K562 (cell line): ENCODE results near the gene RNF152.

Experiments
- BDP1 ChIP-seq: IDR thresholded peaks from 3 replicates; pipeline ENCODE4 v1.6.1; 2011; ENCODE audit not compliant: insufficient read length, insufficient read depth
- PCBP1 ChIP-seq: fragments of 200-400 bp; formaldehyde crosslinking; IDR thresholded peaks from 2 replicates; pipeline ENCODE4 v1.6.1; 2018; ENCODE audit warnings: mild to moderate bottlenecking, low read depth, low read length; ENCODE audit not compliant: poor library complexity, severe bottlenecking
- POLR2A ChIP-seq: fragments of 450-650 bp; conservative IDR thresholded peaks from 2 replicates; pipeline ENCODE4 v1.6.1; 2016
- POLR2AphosphoS5 ChIP-seq: IDR thresholded peaks from 2 replicates; pipeline ENCODE4 v1.6.1; 2011; ENCODE audit warnings: mild to moderate bottlenecking, low read depth, low read length, moderate library complexity; ENCODE audit not compliant: control insufficient read depth, insufficient read depth
- PTBP1 ChIP-seq: fragments of 200-400 bp; formaldehyde crosslinking; IDR thresholded peaks from 2 replicates; pipeline ENCODE4 v1.6.1; 2017; ENCODE audit warnings: low read depth, low read length
- SPI1 ChIP-seq: IDR thresholded peaks from 2 replicates; pipeline ENCODE4 v1.6.1; 2011; ENCODE audit warnings: low read depth, low read length, control low read depth, borderline replicate concordance
- ZNF124 ChIP-seq: sonication (generic); formaldehyde crosslinking; IDR thresholded peaks from 2 replicates; pipeline ENCODE4 v1.8.1; 2022; ENCODE audit warnings: missing genetic modification reagents
- TF ChIP-seq, protein P1 (sequence below): fragments of 450-650 bp; formaldehyde crosslinking; IDR thresholded peaks from 2 replicates; pipeline ENCODE4 v1.4.0; 2020; ENCODE audit warnings: mild to moderate bottlenecking, mixed read lengths
- TF ChIP-seq, protein P2 (sequence below): fragments of 200-600 bp; sonication (generic); IDR thresholded peaks from one replicate; pipeline ENCODE4 v1.6.1; 2012; ENCODE audit warnings: mild to moderate bottlenecking, low read depth, low read length, inconsistent platforms
- TF ChIP-seq, protein P3 (sequence below): fragments of 250-450 bp; sonication (Bioruptor Pico); IDR thresholded peaks from 2 replicates; pipeline ENCODE4 v1.5.0; 2021
- TF ChIP-seq, protein P4 (sequence below), 3 experiments: IDR thresholded peaks in 2 of 3; conservative IDR thresholded peaks in 1 of 3; 2 replicates each; pipeline ENCODE4 v1.5.1; 2011 to 2012; ENCODE audit warnings: low read length in 3 of 3, mild to moderate bottlenecking in 3 of 3, control low read depth in 2 of 3, improper control_type of control experiment in 1 of 3, inconsistent platforms in 1 of 3, low read depth in 1 of 3, mixed read lengths in 1 of 3, moderate library complexity in 1 of 3; ENCODE audit not compliant: insufficient read depth in 2 of 3

DNA sequence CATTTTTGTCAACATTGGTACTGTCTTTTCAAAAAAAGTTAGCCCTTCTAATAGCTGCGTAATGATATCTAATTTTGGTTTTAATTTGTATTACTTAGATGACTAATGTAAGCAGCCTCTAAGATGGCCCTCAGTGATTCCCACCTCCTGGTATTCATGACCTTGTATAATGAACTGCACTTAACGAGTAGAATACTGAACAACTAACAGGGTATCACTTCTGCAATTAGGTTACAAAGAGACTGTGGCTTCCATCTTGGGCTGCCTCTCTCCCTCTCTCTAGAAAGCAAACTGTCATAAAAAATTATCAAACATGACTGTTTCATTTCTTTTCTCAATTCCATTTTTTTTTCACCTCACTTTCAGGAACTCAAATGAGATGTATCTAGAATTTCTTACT, 120.9 kb downstream of the RNF152 start:
- TF ChIP-seq, protein P1, sequence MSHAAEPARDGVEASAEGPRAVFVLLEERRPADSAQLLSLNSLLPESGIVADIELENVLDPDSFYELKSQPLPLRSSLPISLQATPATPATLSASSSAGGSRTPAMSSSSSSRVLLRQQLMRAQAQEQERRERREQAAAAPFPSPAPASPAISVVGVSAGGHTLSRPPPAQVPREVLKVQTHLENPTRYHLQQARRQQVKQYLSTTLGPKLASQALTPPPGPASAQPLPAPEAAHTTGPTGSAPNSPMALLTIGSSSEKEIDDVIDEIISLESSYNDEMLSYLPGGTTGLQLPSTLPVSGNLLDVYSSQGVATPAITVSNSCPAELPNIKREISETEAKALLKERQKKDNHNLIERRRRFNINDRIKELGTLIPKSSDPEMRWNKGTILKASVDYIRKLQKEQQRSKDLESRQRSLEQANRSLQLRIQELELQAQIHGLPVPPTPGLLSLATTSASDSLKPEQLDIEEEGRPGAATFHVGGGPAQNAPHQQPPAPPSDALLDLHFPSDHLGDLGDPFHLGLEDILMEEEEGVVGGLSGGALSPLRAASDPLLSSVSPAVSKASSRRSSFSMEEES (CRISPR knock-in tag), result no peak
- no peak for TF ChIP-seq SPI1
- no peak for TF ChIP-seq ZNF124
- no peak for TF ChIP-seq PCBP1
- no peak for TF ChIP-seq POLR2A
- TF ChIP-seq, protein P2, sequence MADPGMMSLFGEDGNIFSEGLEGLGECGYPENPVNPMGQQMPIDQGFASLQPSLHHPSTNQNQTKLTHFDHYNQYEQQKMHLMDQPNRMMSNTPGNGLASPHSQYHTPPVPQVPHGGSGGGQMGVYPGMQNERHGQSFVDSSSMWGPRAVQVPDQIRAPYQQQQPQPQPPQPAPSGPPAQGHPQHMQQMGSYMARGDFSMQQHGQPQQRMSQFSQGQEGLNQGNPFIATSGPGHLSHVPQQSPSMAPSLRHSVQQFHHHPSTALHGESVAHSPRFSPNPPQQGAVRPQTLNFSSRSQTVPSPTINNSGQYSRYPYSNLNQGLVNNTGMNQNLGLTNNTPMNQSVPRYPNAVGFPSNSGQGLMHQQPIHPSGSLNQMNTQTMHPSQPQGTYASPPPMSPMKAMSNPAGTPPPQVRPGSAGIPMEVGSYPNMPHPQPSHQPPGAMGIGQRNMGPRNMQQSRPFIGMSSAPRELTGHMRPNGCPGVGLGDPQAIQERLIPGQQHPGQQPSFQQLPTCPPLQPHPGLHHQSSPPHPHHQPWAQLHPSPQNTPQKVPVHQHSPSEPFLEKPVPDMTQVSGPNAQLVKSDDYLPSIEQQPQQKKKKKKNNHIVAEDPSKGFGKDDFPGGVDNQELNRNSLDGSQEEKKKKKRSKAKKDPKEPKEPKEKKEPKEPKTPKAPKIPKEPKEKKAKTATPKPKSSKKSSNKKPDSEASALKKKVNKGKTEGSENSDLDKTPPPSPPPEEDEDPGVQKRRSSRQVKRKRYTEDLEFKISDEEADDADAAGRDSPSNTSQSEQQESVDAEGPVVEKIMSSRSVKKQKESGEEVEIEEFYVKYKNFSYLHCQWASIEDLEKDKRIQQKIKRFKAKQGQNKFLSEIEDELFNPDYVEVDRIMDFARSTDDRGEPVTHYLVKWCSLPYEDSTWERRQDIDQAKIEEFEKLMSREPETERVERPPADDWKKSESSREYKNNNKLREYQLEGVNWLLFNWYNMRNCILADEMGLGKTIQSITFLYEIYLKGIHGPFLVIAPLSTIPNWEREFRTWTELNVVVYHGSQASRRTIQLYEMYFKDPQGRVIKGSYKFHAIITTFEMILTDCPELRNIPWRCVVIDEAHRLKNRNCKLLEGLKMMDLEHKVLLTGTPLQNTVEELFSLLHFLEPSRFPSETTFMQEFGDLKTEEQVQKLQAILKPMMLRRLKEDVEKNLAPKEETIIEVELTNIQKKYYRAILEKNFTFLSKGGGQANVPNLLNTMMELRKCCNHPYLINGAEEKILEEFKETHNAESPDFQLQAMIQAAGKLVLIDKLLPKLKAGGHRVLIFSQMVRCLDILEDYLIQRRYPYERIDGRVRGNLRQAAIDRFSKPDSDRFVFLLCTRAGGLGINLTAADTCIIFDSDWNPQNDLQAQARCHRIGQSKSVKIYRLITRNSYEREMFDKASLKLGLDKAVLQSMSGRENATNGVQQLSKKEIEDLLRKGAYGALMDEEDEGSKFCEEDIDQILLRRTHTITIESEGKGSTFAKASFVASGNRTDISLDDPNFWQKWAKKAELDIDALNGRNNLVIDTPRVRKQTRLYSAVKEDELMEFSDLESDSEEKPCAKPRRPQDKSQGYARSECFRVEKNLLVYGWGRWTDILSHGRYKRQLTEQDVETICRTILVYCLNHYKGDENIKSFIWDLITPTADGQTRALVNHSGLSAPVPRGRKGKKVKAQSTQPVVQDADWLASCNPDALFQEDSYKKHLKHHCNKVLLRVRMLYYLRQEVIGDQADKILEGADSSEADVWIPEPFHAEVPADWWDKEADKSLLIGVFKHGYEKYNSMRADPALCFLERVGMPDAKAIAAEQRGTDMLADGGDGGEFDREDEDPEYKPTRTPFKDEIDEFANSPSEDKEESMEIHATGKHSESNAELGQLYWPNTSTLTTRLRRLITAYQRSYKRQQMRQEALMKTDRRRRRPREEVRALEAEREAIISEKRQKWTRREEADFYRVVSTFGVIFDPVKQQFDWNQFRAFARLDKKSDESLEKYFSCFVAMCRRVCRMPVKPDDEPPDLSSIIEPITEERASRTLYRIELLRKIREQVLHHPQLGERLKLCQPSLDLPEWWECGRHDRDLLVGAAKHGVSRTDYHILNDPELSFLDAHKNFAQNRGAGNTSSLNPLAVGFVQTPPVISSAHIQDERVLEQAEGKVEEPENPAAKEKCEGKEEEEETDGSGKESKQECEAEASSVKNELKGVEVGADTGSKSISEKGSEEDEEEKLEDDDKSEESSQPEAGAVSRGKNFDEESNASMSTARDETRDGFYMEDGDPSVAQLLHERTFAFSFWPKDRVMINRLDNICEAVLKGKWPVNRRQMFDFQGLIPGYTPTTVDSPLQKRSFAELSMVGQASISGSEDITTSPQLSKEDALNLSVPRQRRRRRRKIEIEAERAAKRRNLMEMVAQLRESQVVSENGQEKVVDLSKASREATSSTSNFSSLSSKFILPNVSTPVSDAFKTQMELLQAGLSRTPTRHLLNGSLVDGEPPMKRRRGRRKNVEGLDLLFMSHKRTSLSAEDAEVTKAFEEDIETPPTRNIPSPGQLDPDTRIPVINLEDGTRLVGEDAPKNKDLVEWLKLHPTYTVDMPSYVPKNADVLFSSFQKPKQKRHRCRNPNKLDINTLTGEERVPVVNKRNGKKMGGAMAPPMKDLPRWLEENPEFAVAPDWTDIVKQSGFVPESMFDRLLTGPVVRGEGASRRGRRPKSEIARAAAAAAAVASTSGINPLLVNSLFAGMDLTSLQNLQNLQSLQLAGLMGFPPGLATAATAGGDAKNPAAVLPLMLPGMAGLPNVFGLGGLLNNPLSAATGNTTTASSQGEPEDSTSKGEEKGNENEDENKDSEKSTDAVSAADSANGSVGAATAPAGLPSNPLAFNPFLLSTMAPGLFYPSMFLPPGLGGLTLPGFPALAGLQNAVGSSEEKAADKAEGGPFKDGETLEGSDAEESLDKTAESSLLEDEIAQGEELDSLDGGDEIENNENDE, result no peak
- TF ChIP-seq, protein P3, sequence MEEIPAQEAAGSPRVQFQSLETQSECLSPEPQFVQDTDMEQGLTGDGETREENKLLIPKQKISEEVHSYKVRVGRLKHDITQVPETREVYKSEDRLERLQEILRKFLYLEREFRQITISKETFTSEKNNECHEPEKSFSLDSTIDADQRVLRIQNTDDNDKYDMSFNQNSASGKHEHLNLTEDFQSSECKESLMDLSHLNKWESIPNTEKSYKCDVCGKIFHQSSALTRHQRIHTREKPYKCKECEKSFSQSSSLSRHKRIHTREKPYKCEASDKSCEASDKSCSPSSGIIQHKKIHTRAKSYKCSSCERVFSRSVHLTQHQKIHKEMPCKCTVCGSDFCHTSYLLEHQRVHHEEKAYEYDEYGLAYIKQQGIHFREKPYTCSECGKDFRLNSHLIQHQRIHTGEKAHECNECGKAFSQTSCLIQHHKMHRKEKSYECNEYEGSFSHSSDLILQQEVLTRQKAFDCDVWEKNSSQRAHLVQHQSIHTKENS, result no peak
- no peak for TF ChIP-seq POLR2AphosphoS5
- no peak for TF ChIP-seq PTBP1
- TF ChIP-seq, protein P4, sequence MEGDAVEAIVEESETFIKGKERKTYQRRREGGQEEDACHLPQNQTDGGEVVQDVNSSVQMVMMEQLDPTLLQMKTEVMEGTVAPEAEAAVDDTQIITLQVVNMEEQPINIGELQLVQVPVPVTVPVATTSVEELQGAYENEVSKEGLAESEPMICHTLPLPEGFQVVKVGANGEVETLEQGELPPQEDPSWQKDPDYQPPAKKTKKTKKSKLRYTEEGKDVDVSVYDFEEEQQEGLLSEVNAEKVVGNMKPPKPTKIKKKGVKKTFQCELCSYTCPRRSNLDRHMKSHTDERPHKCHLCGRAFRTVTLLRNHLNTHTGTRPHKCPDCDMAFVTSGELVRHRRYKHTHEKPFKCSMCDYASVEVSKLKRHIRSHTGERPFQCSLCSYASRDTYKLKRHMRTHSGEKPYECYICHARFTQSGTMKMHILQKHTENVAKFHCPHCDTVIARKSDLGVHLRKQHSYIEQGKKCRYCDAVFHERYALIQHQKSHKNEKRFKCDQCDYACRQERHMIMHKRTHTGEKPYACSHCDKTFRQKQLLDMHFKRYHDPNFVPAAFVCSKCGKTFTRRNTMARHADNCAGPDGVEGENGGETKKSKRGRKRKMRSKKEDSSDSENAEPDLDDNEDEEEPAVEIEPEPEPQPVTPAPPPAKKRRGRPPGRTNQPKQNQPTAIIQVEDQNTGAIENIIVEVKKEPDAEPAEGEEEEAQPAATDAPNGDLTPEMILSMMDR (IDR thresholded peaks at IDR 0.05 in 2 of 3, conservative IDR thresholded peaks at IDR 0.05 in 1 of 3; ENCODE audit: insufficient read depth in 2 of 3, low read depth in 1 of 3, low read length in 3 of 3), result no peak
- no peak for TF ChIP-seq BDP1
